AG09319 (cell line): ENCODE data around the gene USP7.

Source experiments
- DNase-seq: peaks from one replicate; pipeline ENCODE4 v3.0.0-alpha.2; 2010; ENCODE audit warnings: low read depth; ENCODE audit errors: extremely low read depth
- TF ChIP-seq, protein P1 (sequence below): IDR thresholded peaks from 2 replicates; pipeline ENCODE4 v1.5.1; 2011; ENCODE audit warnings: low read depth, mild to moderate bottlenecking, inconsistent platforms, low read length, moderate library complexity

Gene USP7

DNA sequence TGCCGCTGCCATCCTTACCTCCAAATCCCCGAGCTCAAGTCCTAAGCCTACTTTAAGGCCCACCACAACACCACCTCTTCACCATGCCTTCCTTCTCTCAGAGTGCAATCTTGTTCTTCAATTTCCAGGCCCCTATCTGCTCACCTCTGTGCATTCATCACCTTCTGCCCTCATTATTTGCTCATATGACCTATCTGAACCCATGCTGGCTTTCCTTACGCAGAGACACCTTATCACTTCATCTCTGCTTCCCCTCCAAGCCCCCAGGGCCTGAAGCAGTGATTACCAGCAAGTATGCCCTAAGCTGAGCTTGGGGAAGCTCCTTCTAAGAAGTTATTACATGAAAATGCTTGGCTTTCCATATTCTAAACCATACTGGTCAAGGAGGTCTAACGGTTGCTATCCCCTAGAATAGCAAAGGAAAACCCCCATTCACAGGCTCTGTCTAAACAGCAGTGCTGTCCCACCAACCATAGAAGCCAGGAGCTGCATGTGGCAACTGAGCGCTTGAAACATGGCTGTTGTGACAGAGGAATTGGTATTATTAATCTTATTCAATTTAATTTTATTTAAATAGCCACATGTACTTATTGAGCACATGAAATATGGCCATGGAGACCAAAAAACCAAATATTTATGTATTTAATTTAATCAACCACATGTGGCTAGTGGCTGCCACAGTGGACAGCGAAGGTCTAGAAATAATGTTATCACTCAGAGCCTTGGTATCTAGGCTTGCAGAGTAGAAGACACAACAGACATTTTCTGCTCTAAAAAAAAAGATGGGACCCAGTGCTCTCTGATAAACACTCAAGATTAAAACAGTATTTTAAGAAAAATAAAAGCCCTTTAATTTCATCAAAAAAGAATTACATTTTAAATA is 13.9 kb downstream of the USP7 start:
- TF ChIP-seq, protein P1, sequence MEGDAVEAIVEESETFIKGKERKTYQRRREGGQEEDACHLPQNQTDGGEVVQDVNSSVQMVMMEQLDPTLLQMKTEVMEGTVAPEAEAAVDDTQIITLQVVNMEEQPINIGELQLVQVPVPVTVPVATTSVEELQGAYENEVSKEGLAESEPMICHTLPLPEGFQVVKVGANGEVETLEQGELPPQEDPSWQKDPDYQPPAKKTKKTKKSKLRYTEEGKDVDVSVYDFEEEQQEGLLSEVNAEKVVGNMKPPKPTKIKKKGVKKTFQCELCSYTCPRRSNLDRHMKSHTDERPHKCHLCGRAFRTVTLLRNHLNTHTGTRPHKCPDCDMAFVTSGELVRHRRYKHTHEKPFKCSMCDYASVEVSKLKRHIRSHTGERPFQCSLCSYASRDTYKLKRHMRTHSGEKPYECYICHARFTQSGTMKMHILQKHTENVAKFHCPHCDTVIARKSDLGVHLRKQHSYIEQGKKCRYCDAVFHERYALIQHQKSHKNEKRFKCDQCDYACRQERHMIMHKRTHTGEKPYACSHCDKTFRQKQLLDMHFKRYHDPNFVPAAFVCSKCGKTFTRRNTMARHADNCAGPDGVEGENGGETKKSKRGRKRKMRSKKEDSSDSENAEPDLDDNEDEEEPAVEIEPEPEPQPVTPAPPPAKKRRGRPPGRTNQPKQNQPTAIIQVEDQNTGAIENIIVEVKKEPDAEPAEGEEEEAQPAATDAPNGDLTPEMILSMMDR, result no peak
- no peak for DNase-seq

DNA sequence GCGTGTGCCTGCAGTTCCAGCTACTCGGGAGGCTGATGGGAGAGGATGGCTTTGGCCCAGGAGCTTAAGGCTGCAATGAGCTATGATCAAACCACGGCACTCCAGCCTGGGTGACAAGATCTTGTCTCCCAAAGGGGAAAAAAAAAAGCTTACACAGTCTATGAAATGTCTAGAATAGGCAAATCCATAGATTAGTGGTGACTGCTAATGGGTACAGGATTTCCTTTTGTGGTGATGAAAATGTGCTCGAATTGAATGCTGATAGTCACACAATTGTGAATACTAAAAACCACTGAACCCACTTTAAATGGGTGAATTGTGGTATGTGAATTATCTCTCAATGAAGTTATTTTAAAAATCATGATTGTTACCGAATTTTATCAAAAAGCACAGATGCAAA is 14.9 kb downstream of the USP7 start:
- TF ChIP-seq, protein P1, result no peak
- DNase-seq, result no peak

DNA sequence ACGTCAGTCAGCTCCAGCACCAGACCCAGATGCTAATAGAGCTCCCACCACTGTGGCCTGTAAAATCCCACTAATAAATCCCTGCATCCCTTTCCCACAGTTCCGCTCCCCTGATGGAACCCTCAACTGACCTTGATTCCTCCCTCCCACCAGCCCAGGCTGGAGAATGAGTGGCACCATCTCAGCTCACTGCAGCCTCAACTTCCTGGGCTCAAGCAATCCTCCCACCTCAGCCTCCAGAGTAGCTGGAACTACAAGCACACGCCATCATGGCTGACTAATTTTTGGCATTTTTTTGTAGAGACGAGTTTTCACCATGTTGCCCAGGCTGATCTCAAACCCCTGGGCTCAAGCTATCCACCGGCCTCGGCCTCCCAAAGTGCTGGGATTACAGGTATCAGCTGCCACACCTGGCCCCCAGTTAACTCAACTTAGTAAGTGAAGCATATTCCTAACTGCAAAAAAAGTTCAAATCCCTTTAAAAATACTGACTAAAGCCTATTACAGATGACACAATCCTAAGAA is 15.6 kb downstream of the USP7 start:
- TF ChIP-seq, protein P1, result no peak
- no peak for DNase-seq

DNA sequence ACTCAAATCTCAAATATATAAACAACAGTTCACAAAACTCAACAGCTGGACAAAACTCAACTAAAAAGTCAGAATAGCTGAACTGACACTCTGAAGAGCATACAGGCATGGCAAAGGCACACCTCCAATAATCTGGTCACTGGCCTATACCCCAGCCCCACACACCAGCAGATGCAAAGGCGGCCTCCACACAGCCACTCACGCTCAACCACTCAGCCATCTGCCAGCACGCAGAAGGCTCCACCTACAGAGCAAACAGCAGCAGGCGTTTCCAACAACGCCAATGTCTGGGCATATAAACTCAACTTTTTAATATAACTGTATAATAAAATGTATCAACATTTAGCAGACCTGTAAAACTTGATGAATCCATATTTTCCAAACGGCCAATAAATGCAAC is 17.2 kb downstream of the USP7 start:
- TF ChIP-seq, protein P1, result no peak
- DNase-seq, result no peak

DNA sequence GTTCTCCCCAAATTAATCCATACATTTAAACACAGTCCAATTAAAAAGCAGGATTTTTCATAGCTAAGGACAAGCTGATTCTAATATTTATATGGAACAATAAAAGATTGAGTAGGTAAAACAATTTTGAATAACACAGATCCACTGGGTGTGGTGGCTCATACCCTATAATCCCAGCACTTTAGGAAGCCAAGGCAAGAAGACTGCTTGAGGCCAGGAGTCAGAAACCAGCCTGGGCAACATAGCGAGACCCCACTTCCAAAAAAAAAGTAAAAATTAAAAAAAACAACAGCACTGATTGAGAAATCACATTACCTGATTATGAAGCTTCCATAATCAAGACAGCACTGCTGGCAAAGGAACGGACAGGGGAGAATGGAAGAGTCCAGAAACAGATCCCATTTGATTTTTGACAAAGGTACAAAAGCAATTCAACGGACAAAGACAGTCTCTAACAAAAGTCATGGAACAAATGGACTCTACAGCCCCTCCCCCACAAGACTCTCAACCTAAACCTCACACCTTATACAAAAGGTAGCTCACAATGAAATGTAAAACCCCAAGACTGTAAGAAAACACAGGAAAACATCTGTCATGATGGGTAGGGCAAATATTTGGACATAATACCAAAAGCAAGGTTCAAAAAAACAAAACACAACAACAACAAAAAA is 17.9 kb downstream of the USP7 start:
- TF ChIP-seq, protein P1, result no peak

DNA sequence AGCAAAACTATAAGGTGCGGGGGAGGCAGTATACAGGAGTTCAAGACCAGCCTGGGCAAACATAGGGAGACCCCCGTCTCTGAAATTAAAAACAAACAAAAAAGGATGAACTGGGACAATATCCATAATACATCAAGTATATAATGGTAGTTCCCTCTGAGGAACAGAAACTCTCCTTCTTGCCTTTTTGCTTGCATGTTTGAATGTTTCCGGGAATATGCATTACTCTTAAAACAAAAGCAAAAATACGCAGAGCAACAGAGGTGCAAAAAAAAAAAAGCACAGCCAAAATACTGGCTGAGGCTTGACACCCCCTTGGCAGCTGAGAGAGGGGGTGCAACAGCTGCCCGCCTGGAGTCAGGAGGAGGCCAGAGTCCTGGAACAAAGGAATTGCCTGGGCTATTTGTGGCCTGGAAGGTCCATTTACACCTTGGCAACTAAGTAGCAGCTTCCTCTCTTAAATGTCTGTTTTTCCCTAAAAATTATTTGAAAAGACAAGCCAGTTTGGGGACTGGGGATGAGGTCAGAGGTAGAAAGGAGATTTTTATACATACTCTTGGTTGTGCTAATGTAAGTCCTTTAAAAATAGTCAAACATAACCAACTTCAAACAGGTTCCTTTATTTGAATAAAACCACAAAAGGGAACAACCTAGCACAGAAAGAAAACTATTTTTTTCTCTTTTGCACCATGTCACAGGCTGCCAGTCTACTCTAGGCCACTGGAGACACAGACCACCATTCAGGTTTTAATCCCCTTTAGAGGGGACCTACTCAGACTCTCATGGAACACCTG is 19.5 kb downstream of the USP7 start:
- no peak for DNase-seq
- TF ChIP-seq, protein P1, result no peak

More for the DNA sequence above, 17.9 kb downstream of the USP7 start:
- DNase-seq, result no peak
